RCC 7860 (cell line): ENCODE results near the gene SLC6A3.

Experiments used
- DNase-seq: peaks from one replicate; pipeline ENCODE4 v3.0.0-alpha.2; 2015; ENCODE audit warnings: low spot score
- FAIRE-seq: peaks from 2 replicates; lab custom pipeline; 2012; peaks lifted over from hg19 to GRCh38; lab: Jason Lieb, UNC

The SLC6A3 gene

GRCh38 chr5:1409381-1410110, 35.7 kb downstream of the SLC6A3 start:
- DNase-seq = no peak
- FAIRE-seq = no peak

- DNase-seq = no peak
- FAIRE-seq = no peak
Observed at GRCh38 chr5:1406681-1407640, 38.3 kb downstream of the SLC6A3 start.

GRCh38 chr5:1405539-1406530, 39.4 kb downstream of the SLC6A3 start:
- DNase-seq (no peak), FAIRE-seq (no peak)

GRCh38 chr5:1405121-1405520, 40.1 kb downstream of the SLC6A3 start:
- FAIRE-seq = no peak
- DNase-seq = no peak

- FAIRE-seq = no peak
- no peak for DNase-seq
Observed at GRCh38 chr5:1404062-1404461, 41.2 kb downstream of the SLC6A3 start.

GRCh38 chr5:1402611-1403255, 42.5 kb downstream of the SLC6A3 start:
- FAIRE-seq = no peak
- no peak for DNase-seq

GRCh38 chr5:1401536-1402138, 43.6 kb downstream of the SLC6A3 start:
- no peak for DNase-seq
- FAIRE-seq = no peak

- DNase-seq = no peak
- FAIRE-seq = no peak
Observed at GRCh38 chr5:1400936-1401335, 44.3 kb downstream of the SLC6A3 start.

- FAIRE-seq (no peak), DNase-seq (no peak)
Observed at GRCh38 chr5:1400211-1400855, 44.9 kb downstream of the SLC6A3 start.

- no peak for FAIRE-seq
- no peak for DNase-seq
Observed at GRCh38 chr5:1399737-1400136, 45.5 kb downstream of the SLC6A3 start.

GRCh38 chr5:1396293-1396816, 48.9 kb downstream of the SLC6A3 start:
- DNase-seq (no peak), FAIRE-seq (no peak)

- no peak for FAIRE-seq
- no peak for DNase-seq
Observed at GRCh38 chr5:1394881-1395860, 50.1 kb downstream of the SLC6A3 start.

- no peak for FAIRE-seq
- DNase-seq = no peak
Observed at GRCh38 chr5:1393571-1394501, 51.4 kb downstream of the SLC6A3 start.

GRCh38 chr5:1392801-1393565, 52.3 kb downstream of the SLC6A3 start:
- DNase-seq (no peak), FAIRE-seq (no peak)

- DNase-seq (no peak), FAIRE-seq (no peak)
Observed at GRCh38 chr5:1392261-1392660, 53.0 kb downstream of the SLC6A3 start.

- DNase-seq (no peak), FAIRE-seq (no peak)
Observed at GRCh38 chr5:1391691-1392090, 53.5 kb downstream of the SLC6A3 start.
